GM18520 (cell line): ENCODE measurements around the gene CFAP57.
"Not testable (repeated sequence)": the region's sequence is repeated elsewhere in the genome, so short reads cannot be mapped to it uniquely, and the experiment has no call there.

Experiments used
- ATAC-seq: cut with Tn5 transposase; IDR thresholded peaks from one replicate; pipeline ENCODE4 v1.9.1; 2021; ENCODE audit not compliant: unreplicated experiment

The CFAP57 gene

DNA sequence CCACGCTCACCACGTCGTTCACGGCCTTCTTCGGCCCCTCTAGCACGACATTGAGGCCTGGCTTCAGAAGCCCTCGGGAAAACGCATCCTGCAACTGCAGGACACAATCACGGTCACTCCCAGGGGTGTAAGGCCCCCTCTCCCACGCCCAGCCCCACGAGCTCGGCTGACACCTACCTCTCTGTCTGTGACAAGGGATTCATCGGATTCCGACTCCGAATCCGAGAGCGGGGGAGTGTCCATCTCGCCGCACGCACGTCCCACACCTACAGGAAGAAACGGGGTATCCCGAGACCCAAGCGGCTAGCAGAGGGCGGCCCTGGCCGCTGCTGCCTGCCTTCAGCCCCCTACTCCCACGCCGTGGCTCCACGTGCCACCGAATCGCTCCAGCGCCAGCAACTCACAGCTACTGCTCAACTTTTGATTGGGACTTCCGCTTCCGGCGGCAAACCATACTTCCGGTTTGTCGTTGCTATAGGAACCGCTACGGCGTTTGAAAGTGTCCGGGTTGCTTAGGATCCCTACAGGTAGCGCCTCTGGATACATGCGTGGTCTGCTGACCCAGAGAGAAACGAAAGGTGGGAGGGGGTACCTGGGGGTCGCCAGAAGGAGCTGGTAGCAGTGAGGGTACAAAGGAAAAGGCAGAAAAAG lies at the start of gene CFAP57, which contains the start of gene EBNA1BP2:
TSS of gene CFAP57 (plus strand) at position 455 of the 651 bp plus-strand sequence. CDS start 424 bp downstream, outside the sequence.
TSS of gene EBNA1BP2 (minus strand) at position 415 of the 651 bp plus-strand sequence. CDS start at position 243, 172 bp downstream.
- ATAC-seq, result peak; percentile 86

DNA sequence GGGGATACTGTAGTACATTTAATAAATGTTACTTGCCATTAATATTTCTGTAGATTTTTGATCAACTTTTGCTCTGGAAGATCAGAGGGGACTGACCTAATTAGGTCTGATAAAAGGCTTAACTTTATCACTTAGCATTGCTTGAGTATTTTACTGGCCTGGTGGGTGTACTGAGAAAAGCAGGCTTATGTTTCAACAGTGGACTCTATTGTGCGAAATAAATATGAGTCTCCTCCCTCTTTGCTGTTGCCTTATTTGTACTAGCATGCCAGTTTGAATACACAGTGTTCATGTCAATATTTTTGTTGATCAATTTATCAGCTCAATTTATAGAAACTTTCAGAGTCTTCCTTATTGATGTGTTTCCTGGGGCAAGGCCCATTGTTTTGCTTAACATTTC lies 49.1 kb upstream of the CFAP57 start:
- no peak for ATAC-seq

DNA sequence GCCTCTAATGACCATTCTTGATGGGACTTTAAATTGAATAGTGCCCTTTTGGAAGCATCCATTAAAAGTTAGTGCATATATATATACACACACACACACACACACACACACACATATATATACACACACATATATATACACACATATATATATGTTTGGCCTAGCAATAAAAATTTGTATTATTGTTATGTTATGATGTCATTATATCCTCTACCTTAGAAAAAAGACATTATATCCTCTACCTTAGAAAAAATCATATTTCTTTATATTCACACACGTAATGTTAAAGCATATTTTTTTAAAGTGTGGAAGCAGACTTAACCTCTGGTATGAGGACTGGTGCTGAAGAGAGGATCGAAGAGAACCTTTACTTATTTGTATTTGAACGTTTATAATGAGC lies 43.3 kb upstream of the CFAP57 start:
- no peak for ATAC-seq

DNA sequence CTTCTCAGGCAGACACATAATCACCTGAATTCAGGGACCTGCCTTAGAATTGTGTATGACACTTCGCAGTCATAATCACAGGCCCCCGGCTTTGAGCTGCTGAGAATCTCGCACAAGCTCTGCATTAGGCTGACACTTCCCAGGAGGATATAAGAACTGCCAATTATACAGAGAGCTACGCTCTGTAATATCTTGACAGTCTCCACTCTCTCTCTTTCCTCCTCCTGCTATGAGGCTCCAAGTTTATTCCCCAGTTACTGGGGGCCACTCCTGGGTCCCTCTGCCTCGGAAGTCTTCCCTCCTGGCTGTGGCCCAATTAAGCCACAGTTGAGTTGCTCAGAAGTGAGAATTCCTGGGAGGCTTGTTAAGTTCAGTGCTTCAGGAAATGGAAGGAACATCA lies 42.7 kb upstream of the CFAP57 start:
- no peak for ATAC-seq

DNA sequence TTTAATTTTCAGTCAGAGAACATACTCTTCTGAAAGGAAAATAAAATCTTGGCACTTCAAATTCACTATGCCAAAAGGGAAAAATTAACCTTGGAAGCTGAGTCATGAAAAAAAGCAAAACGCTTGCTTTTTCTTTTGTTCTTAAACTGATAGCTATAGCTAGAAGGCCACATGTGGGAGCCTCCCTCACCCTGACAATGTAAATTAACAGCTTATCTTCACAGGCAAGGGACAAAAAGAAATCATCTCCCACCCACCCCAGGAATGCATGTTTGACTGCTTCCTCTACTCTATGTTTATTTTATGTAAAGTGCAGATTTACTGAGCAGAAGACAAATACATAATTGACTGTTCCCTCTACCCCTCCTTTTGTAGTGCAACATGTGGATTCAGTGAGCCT lies 38.1 kb upstream of the CFAP57 start:
- no peak for ATAC-seq

DNA sequence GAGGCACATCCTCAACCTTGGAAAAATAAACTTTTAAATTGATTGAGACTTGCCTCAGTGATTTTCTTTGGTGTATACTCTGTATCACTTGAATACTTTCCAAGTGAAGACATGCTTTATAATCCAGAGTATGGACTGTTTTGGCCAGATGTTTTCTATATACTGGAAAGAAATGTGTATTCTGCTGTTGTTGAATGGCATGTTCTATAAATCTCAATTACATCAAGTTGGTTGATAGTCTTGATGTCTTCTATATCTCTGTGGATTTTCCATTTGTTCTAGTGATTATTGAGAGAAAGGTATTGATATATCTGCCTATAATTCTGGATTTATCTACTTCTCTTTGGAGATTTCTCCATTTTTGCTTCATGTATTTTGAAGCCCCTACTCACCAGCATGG lies 37.5 kb upstream of the CFAP57 start:
- no peak for ATAC-seq

DNA sequence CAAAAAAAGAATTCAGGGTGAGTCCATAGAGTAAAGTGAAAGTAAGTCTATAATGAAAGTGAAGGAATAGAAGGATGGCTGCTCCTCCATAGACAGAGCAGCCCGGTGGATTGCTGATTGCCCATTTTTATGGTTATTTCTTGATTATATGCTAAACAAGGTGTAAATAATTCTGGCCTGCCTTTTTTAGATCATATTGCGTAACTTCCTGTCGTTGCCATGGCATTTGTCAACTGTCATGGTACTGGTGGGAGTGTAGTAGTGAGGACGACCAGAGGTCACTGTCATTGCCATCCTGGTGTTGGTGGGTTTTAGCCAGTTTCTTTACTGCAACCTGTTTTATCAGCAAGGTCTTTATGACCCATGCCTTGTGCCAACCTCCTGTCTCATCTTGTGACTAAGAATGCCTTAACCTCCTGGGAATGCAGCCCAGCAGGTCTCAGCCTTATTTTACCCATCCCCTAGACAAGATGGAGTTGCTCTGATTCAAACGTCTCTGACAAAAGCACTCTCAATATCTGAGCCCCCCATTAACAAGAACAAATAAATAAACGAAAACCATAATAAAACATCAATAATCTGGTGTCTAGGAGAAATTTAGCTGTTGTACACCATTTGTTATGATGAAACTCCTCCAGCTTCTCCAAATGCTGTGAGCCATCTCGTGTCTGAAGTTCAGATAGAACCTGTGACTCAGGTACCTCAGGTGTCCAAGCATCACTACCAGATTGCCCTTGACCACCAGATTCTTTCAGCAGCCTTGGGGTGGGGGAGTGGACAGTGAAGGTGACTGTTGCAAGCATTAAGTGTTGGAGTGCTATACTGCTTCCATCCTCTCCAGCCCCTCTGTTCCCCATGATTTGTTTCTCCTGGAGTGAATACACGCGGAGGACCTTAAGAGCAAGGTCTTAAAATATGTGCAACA lies 36.0 kb upstream of the CFAP57 start:
- no peak for ATAC-seq

DNA sequence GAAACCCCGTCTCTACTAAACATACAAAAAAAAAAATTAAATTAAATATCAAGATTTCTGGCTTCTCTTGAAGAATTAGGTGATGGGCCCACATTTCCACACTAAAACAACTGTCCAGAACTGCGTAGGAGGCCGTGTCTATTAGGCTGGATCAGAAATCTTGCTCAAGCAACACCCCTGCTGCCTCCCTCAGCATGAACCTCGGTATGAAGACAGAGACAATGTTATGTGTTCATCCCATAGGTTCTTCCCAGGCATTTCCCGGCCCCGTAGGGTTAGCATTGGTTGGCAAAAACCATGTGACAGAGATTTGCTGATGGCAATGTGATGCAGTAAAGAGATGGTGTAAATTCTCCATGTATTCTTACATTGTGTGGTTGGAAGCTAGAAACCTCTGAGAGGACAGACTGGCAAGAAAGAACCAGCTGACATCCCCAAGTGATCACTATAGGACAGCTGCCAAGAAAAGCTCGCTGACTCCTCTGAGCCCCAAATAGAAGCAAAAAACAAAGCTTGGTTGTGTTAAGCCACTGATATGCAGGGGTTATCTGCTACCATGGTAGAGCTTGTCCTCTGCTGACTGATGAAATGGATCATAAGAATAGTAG lies 34.6 kb upstream of the CFAP57 start:
- ATAC-seq, result no peak

DNA sequence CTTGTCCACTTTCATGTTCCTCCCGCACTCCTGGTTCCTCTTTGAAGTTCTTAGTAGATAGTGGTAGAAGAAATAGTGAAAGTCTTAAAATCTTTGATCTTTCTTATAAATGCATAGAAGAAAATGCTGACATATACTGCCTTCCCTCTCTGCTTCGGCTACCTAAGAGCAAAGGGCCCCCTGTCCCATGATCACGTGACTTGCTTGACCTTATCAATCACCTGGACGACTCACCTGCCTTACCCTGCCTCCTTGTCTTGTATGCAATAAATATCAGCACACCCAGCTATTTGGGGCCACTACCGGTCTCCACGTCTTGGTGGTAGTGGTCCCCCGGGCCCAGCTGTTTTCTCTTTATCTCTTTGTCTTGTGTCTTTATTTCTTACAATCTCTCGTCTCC lies 32.8 kb upstream of the CFAP57 start:
- ATAC-seq, result not testable (repeated sequence)

DNA sequence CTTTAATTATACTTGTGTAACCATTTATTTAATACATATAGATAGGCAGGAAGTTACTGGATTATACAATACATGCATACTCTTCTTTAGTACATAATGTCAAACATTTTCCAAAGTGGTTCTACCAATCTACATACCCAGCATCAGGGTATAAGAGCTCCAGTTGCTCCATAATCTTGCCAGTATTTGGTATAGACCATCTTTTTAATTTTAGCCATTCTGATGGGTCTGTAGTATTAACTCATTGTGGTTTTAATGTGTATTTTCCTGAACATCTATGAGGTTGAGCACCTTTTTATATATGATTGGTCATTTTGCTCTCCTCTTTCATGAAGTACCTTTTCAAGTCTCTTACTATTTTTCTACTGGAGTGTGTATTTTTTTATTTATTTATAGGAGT lies 32.1 kb upstream of the CFAP57 start:
- ATAC-seq, result no peak

DNA sequence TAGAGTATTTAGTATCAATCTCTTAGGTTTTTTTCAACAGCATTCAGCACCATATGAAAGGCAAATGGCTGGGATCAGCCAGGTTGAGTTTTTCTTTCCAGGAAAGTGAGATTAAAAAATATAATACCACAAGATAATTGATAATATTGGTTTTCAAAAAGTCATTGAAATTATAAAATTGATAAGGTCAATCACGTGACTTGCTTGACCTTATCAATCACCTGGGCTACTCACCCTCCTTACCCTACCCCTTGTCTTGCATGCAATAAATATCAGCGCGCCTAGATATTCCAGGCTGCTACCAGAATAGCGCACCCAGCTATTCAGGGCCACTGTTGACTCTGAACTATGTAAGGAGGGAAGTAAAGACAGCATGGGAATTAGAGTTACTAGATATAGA lies 31.5 kb upstream of the CFAP57 start:
- ATAC-seq, result no peak

DNA sequence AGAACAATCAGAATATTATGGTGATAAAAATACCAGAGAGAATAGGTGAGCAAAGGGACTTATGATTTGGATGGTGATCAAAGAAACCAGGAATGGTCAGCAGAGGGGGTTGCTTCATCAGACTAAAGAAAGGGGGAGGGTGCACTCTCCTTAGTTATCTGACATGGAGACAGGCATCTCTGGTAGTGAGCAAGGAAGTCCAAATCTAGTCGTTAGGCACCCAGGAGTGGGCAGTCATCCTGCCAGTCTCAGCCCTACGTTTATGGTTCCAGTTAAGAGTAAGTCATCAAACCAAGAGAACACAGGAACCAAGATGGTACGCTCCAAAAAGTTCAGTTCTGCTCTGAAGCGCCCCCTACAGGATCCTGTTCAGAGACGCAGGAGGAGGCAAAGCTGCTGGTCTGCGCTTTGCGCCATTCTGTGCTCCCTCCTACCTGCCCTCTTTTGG lies 28.7 kb upstream of the CFAP57 start:
- no peak for ATAC-seq

DNA sequence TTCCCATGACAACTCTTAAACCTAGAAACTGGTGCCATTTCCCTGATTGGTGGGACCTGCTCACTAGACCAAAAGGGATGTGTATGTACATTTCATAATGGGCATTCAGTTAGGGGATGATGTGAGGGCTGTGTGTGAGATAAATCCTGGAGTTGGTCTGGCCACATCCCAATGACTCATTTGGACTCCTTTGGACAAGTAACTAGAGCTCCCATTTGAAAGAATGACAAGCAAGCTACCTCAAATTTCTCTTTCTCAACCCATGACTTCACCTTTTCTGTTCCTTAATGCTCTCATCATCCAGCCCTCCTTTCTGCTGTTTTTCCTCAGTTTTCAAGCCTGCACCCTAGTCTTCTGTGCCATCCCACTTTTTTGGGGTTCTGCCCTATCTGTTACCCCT lies 27.9 kb upstream of the CFAP57 start:
- ATAC-seq, result no peak

DNA sequence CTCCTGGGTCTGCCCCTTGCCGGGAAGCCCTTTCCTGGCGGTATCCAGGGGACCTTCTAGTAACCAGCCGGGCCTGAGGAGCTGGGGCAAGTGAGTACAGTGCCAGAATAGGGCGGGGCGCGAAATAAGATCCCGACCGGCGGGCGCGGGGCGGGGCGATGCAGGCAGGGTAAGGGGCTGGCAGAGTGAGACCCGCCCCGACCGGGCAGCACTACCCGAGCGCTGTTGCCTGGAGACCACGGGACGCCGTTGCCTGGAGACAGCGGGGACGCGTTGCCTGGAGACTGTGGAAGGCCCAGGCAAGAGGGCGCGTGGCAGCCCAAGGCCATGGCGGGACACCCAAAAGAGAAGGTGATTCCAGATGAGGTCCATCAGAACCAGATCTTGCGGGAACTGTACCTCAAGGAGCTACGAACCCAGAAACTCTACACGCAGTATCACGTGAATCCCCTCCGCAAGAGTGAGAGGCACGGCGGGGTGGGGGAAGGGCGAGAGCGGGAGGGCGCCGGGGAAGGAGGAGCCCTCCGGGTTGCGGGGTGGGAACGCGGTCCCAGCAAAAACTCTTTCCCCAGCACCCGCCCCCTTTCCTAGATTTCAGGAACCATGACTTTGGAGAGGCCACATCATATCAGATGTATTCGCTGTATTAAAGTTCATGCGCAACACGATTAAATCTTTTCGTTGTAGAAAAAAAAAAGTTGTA lies 24.4 kb upstream of the CFAP57 start:
- no peak for ATAC-seq

DNA sequence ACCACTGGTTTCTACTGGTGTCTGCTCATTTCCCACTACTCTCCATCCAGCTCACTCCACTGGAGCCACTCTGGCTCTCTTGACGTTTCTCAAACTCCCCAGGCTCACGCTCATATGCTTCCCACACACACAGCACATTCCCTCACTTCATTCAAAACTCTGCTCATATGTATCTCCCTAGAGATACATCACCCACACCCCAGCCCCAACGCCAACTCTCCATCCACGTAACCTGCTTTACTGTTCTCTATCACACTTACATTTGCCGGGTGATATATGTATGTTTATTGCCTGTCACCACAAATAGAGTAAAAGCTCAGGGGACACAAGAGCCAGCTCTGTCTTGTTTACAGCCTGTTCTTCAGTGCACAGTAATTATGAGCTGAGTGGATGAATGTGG lies 22.2 kb upstream of the CFAP57 start:
- ATAC-seq, result no peak

DNA sequence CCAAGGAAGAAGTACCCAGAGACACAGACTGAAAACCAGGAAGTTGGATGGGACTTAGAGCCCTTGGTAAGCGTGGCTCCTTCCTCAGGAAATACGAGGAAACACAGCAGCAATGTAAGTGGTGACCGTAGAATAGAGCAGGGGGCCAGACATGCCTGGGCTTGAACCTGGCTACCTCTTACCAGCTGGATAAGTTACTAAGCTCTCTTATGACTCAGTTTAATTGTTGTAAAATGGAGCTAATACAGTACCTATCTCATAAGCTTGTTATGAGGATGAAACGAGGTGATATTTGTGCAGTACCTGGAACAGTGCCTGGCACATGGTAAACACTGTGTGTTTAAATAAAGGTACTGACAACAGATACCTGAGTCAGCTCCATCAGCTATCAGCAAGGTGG lies 19.3 kb upstream of the CFAP57 start:
- ATAC-seq, result no peak

DNA sequence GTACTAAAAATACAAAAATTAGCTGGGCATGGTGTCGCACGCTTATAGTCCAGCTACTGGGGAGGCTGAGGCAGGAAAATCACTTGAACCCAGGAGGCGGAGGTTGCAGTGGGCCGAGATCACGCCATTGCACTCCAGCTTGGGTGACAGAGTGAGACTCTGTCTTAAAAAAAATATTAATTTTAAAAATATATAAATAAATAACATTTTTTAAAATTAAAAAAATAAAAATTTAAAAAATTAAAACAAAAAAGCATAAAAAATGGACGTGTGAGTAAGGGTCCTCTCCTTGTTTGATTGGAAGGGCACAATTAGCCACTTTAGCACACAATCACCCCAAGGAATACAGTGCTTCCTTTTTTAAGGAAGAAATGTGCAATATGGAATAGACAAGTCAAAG lies 18.7 kb upstream of the CFAP57 start:
- ATAC-seq, result no peak

DNA sequence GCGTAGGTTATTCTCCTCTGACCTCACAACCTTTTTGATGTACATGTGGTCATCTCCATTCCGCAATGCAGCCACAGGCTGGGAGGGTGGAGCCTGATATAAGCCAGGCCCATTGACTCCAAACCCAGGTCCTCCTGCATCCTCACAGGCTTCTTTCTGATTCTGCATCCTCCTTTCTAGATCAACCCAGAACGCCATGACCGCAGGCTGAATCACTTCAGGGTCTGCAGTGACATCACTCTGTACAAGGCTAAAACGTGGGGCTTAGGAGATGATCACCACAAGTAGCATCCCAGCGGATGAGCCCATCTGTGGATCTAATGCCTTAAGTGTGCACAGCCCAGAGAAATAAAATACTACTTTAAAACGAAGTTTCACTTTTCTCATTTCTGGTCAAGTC lies 16.1 kb upstream of the CFAP57 start:
- ATAC-seq, result no peak

DNA sequence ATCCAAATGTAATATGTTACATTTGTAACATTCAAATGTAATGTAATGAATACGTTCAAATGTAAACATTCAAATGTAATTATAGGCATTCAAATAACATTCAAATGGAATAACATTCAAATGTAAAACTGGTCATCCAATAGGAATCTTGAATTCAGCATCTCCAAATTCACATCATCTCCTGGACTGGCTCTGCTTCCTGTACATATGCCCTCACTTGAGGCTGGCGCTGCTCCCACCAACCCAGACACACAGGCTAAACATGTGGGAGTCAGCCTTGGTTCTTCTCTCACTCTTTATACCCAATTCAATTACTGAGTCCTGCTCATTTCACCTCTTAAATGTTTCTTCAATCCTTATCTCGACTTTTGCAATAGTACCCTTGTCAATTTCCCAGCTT lies 7.0 kb upstream of the CFAP57 start:
- no peak for ATAC-seq

DNA sequence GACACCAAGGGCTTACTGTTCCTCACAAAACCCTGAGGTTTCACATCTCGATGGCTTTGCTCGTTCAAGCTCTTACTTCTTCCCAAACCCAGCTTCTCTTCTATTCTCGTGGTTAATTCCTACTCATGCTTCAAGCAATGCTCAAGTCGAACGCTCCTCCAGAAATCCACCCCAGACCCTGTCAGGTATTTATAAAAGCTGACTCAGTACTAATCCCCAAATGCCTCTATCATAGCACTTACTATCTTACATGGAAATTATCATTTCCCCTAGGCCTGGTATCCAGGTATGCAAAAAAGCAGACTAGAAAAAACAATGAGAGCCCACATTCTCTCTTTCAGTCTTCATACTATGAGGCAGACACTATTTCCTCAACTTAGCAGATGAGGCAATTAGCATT lies 6.4 kb upstream of the CFAP57 start:
- no peak for ATAC-seq

DNA sequence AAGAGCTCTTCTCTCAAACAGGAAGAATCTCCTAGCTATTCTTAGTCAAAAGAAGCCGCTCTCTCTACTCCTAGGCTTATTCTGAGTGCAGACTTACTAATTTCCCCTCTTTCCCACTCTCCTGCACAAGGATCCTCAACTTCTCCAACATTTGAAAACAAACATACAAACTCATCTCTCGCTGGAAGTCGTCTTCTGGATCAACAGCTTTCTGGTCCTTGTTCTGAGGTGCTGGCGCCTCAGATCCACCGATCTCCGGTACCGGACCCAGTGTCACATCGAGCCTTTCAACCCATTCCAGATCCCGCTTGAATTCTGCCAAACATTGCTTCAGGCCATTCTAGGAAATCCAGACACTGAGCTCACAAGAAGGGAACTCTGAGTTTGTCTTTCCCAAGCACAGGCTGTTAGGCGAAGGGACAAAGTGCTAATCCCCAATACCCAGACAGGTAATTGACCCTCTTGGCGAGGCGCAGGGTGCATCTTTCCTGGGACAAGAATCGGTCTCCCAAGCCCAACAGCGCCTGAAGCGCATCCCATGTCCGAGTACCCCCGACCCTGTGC lies 736 bp upstream of the CFAP57 start:
- no peak for ATAC-seq
